ENCODE measurements around the gene LIAS.
"Not testable (repeated sequence)": the region's sequence is repeated elsewhere in the genome, so short reads cannot be mapped to it uniquely, and the experiment has no call there.

The LIAS gene

GRCh38 chr4:39458505-39459300 lies at the start of gene LIAS, which contains the start of gene RPL9:
Gene LIAS (plus strand): TSS chr4:39459056. CDS start chr4:39459118, 62 bp downstream.
Gene RPL9 (minus strand): TSS chr4:39458922. CDS start chr4:39458439, 483 bp downstream.
- DNase-seq = peak; percentile 98 to 99

GRCh38 chr4:39410415-39410814 lies 48.4 kb upstream of the LIAS start:
- no peak for DNase-seq

- not testable (repeated sequence) for DNase-seq
These were observed 47.3 kb upstream of the LIAS start for GRCh38 chr4:39411561-39411960.

GRCh38 chr4:39415678-39416283 lies 43.1 kb upstream of the LIAS start:
- peak in 1 of 2 donors; percentile 0 for DNase-seq

- no peak for DNase-seq
These were observed 36.6 kb upstream of the LIAS start for GRCh38 chr4:39422247-39422646.

- not testable (repeated sequence) for DNase-seq
These were observed 33.6 kb upstream of the LIAS start for GRCh38 chr4:39425297-39425696.

GRCh38 chr4:39426728-39427127 lies 32.1 kb upstream of the LIAS start:
- DNase-seq = no peak

- DNase-seq = no peak
These were observed 31.2 kb upstream of the LIAS start for GRCh38 chr4:39427520-39428114.

GRCh38 chr4:39429476-39430334 lies 29.2 kb upstream of the LIAS start:
- DNase-seq = no peak

- no peak for DNase-seq
These were observed 24.9 kb upstream of the LIAS start for GRCh38 chr4:39433878-39434492.

GRCh38 chr4:39435659-39436563 lies 22.9 kb upstream of the LIAS start:
- DNase-seq = no peak

- DNase-seq = no peak
These were observed 17.3 kb upstream of the LIAS start for GRCh38 chr4:39441593-39441992.

- no peak for DNase-seq
These were observed 15.9 kb upstream of the LIAS start for GRCh38 chr4:39442998-39443397.

- no peak for DNase-seq
These were observed 12.4 kb upstream of the LIAS start for GRCh38 chr4:39446483-39446841.

GRCh38 chr4:39446842-39447573 lies 11.8 kb upstream of the LIAS start:
- DNase-seq = peak; percentile 46 to 67

- no peak for DNase-seq
These were observed 8.2 kb upstream of the LIAS start for GRCh38 chr4:39450618-39451017.

- no peak for DNase-seq
These were observed 7.3 kb upstream of the LIAS start for GRCh38 chr4:39451423-39452023.

- DNase-seq = no peak
These were observed 6.5 kb upstream of the LIAS start for GRCh38 chr4:39452153-39452859.

- DNase-seq = no peak
These were observed 5.8 kb upstream of the LIAS start for GRCh38 chr4:39452860-39453587.
